ENCODE results near the gene ZNF277. TPM values are rescaled to one million over a fixed set of nuclear protein-coding genes. Genes with fewer than 3 reads are reported as not detected.

Gene ZNF277
- polyA plus RNA-seq, 1 donor (not counting 4 experiments of a cell fraction or from before 2014, with no cell fraction given): 20.2 TPM

- H3K9me3 ChIP-seq (ENCODE audit: control insufficient read depth, low read depth, low read length): no peaks in the 10 kb centered on the region
- no peaks in the 10 kb centered on the region for H3K27me3 ChIP-seq (ENCODE audit: control insufficient read depth, extremely low read depth, insufficient read depth, low read length)
- no peak for DNase-seq (ENCODE audit: low read depth, low spot score)
- no peak for TF ChIP-seq CTCF (optimal IDR thresholded peaks at IDR 0.05 in 1 of 3, IDR thresholded peaks at IDR 0.05 in 1 of 3, conservative IDR thresholded peaks at IDR 0.05 in 1 of 3; ENCODE audit: extremely low read depth in 1 of 3, insufficient read depth in 2 of 3, low read length in 3 of 3)
- TF ChIP-seq EZH2 (IDR thresholded peaks at IDR 0.05; ENCODE audit: low read length): no peak
- peak overlapping the region; percentile 60 for H3K27ac ChIP-seq (ENCODE audit: control insufficient read depth, insufficient read depth, low read length)
- H3K79me2 ChIP-seq (ENCODE audit: control insufficient read depth, insufficient read depth, low read length): peaks cover 85% of the 10 kb centered on the region
- H3K9me1 ChIP-seq (ENCODE audit: control insufficient read depth, extremely low read depth, insufficient read depth, low read length): no peaks in the 10 kb centered on the region
- no peak overlapping the region for H2AFZ ChIP-seq (ENCODE audit: control insufficient read depth, low read length)
- H3K36me3 ChIP-seq (ENCODE audit: control insufficient read depth in 2 of 2, extremely low read depth in 1 of 2, insufficient read depth in 2 of 2, low read length in 2 of 2): no peaks in the 10 kb centered on the region
- H4K20me1 ChIP-seq (ENCODE audit: control insufficient read depth, extremely low read depth, insufficient read depth, low read length): no peaks in the 10 kb centered on the region
- peak overlapping the region; percentile 84 for H3K9ac ChIP-seq (ENCODE audit: control insufficient read depth, extremely low read depth, insufficient read depth, low read length)
- FAIRE-seq: no peak
- H3K4me3 ChIP-seq (ENCODE audit: control insufficient read depth in 2 of 3, extremely low read depth in 1 of 3, insufficient read depth in 2 of 3, low read depth in 1 of 3, low read length in 3 of 3): peak overlapping the region in 2 of 3 experiments; percentile 74 to 88
- H3K4me2 ChIP-seq (ENCODE audit: control insufficient read depth, extremely low read depth, insufficient read depth, low read depth, low read length): peak overlapping the region; percentile 80
- dilution Hi-C loops (cut with MboI; ENCODE audit: extremely low pct_ligation_motif_present, low sequenced_read_pairs): no loop called here
- H3K4me1 ChIP-seq (ENCODE audit: control insufficient read depth, extremely low read depth, insufficient read depth, low read length): peaks cover 35% of the 10 kb centered on the region
These were observed 3.1 kb upstream of the ZNF277 start for GRCh38 chr7:112203365-112203739.

GRCh38 chr7:112204499-112205342 is 1.8 kb upstream of the ZNF277 start:
- H3K27ac ChIP-seq (ENCODE audit: control insufficient read depth, insufficient read depth, low read length): peak overlapping the region; percentile 60
- H3K9me3 ChIP-seq (ENCODE audit: control insufficient read depth, low read depth, low read length): no peaks in the 10 kb centered on the region
- H3K27me3 ChIP-seq (ENCODE audit: control insufficient read depth, extremely low read depth, insufficient read depth, low read length): no peaks in the 10 kb centered on the region
- peak overlapping the region; percentile 84 for H3K9ac ChIP-seq (ENCODE audit: control insufficient read depth, extremely low read depth, insufficient read depth, low read length)
- H3K36me3 ChIP-seq (ENCODE audit: control insufficient read depth in 2 of 2, extremely low read depth in 1 of 2, insufficient read depth in 2 of 2, low read length in 2 of 2): no peaks in the 10 kb centered on the region
- no peak for FAIRE-seq
- peaks cover 24% of the 10 kb centered on the region for H3K4me1 ChIP-seq (ENCODE audit: control insufficient read depth, extremely low read depth, insufficient read depth, low read length)
- dilution Hi-C loops (cut with MboI; ENCODE audit: extremely low pct_ligation_motif_present, low sequenced_read_pairs): no loop called here
- no peak for TF ChIP-seq EZH2 (IDR thresholded peaks at IDR 0.05; ENCODE audit: low read length)
- TF ChIP-seq CTCF (optimal IDR thresholded peaks at IDR 0.05 in 1 of 3, IDR thresholded peaks at IDR 0.05 in 1 of 3, conservative IDR thresholded peaks at IDR 0.05 in 1 of 3; ENCODE audit: extremely low read depth in 1 of 3, insufficient read depth in 2 of 3, low read length in 3 of 3): no peak
- H2AFZ ChIP-seq (ENCODE audit: control insufficient read depth, low read length): peak overlapping the region; percentile 94
- peaks cover 81% of the 10 kb centered on the region for H3K79me2 ChIP-seq (ENCODE audit: control insufficient read depth, insufficient read depth, low read length)
- DNase-seq (ENCODE audit: low read depth, low spot score): no peak
- no peaks in the 10 kb centered on the region for H4K20me1 ChIP-seq (ENCODE audit: control insufficient read depth, extremely low read depth, insufficient read depth, low read length)
- H3K9me1 ChIP-seq (ENCODE audit: control insufficient read depth, extremely low read depth, insufficient read depth, low read length): no peaks in the 10 kb centered on the region
- H3K4me2 ChIP-seq (ENCODE audit: control insufficient read depth, extremely low read depth, insufficient read depth, low read depth, low read length): peak overlapping the region; percentile 80
- peak overlapping the region; percentile 65 to 88 (median 74) for H3K4me3 ChIP-seq (ENCODE audit: control insufficient read depth in 2 of 3, extremely low read depth in 1 of 3, insufficient read depth in 2 of 3, low read depth in 1 of 3, low read length in 3 of 3)
